Right lobe of liver (tissue), 6 donors: ENCODE results near the gene CALHM3. TPM values are rescaled to one million over a fixed set of nuclear protein-coding genes. Genes with fewer than 3 reads are reported as not detected.

Experiments
- ATAC-seq, 4 donors: fragments of 200-7000 bp; cut with Tn5 transposase; one replicate each; pipeline ENCODE4 v1.9.1; 2020; ENCODE audit warnings: mild to moderate bottlenecking in 4 of 4, moderate library complexity in 4 of 4
- DNase-seq, 3 donors: peaks; one replicate each; pipeline ENCODE4 v3.0.0-alpha.2; 2020
- H3K27ac ChIP-seq, 3 donors: fragments of 200-600 bp; one replicate each; pipeline ENCODE4 v1.8.0; 2022
- H3K27me3 ChIP-seq, 2 donors: fragments of 200-600 bp; one replicate each; pipeline ENCODE4 v1.8.0; 2022
- H3K36me3 ChIP-seq, 4 donors: fragments of 200-600 bp; sonication (generic) in 1 of 4; one replicate each; pipeline versions ENCODE4 v1.5.1 to v1.8.0; 2017 to 2022; ENCODE audit warnings: control low read depth in 1 of 4
- H3K4me1 ChIP-seq, 4 donors: fragments of 200-600 bp; sonication (generic) in 1 of 4; one replicate each; pipeline versions ENCODE4 v1.5.1 to v1.8.0; 2017 to 2022; ENCODE audit warnings: control low read depth in 1 of 4
- H3K4me3 ChIP-seq, 3 donors: fragments of 200-600 bp; one replicate each; pipeline ENCODE4 v1.8.0; 2022
- H3K9me3 ChIP-seq, 4 donors: fragments of 200-600 bp; sonication (generic) in 1 of 4; one replicate each; pipeline versions ENCODE4 v1.5.1 to v1.8.0; 2017 to 2022; ENCODE audit warnings: control low read depth in 1 of 4
- POLR2A ChIP-seq: fragments of 450-650 bp; IDR thresholded peaks from one replicate; pipeline ENCODE4 v1.6.1; 2017; ENCODE audit warnings: antibody characterized with exemption, mild to moderate bottlenecking
- WGBS: methylation state at CpG from one replicate; pipeline ENCODE4 v1.1.6; 2018; ENCODE audit warnings: low coverage, low lambda C conversion rate; ENCODE audit not compliant: insufficient coverage; ENCODE audit errors: missing lambda C conversion rate; 5-methylcytosine and 5-hydroxymethylcytosine counted together
- intact Hi-C, 2 donors: fragments of 100-400 bp; cut with DNase I; formaldehyde crosslinking; loops; one replicate each; pipeline versions ENCODE4 v1.11.2 to v1.14.1; 2022
- total RNA-seq, 6 experiments: library from RNA; depleted of rRNA in 2 of 6; stranded (reverse); fragments of >200 nt in 2 of 6; fragmentation: NEBNext Ultra II Directional in 3 of 6; extraction: Animal tissue kit (Norgen Biotek cat#: 25700) in 3 of 6; gene quantifications; one replicate each; pipeline versions ENCODE4 v1.1.0 to v1.2.4, GENCODE V29; 2016 to 2023
- TF ChIP-seq, protein P1 (sequence below), 4 donors: fragments of 200-600 bp in 3 of 4; fragments of 450-650 bp in 1 of 4; IDR thresholded peaks; one replicate each; pipeline versions ENCODE4 v1.5.1 to v1.8.0; 2016 to 2022; ENCODE audit warnings: antibody characterized with exemption in 4 of 4, mild to moderate bottlenecking in 2 of 4
- donor health status: DM: no; HTN: yes; CAD: no.
- donor health status: DM: no; HTN: no; CAD: no.
- donor health status: DM: no; HTN: no; CAD: no.
- donor health status: DM: no; HTN: yes; CAD: no.
- donor health status: DM: no; HTN: yes; CAD: no.

CALHM3 gene
- total RNA-seq, 6 experiments from 2014 or later = not detected

DNA sequence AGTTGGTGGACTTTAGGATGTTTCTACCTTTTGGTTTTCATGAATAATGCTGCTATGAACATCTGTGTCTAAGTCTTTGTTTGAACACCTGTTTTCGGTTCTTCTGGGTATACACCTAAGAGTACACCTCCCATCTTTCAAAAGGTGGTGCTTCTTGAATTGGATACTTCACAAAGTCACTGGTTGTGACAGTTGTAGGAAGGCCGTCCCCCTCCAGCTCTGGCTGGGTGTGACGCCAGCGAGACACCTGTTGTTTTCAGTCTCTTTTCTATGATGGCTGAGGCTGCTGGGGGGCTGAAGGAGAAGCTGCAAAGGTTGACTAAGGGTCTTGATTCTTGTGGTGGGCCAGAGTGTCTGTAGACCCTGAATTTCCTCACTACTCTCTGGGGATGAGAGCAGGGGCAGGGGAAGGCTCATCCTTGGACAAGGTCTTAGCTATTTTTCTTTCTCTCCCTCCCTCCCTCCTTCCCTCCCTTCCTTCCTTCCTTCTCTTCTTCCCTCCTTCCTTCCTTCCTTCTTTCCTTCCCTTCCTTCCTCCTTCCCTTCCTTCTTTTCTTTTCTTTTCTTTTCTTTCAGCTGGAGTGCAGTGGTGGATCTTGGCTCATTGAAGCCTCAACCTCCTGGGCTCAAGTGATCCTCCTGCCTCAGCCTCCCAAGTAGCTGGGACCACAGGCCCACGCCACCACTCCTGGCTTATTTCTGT lies 20.0 kb upstream of the CALHM3 start:
- Histone ChIP-seq H3K4me3 (no peak overlapping the region), H3K9me3 (no peaks in the 10 kb centered on the region), H3K36me3 (no peaks in the 10 kb centered on the region), H3K27ac (no peak overlapping the region), H3K27me3 (peaks cover 0 to 13% of the 10 kb centered on the region in 2 donors), H3K4me1 (peaks cover 0 to 5% (median 0%) of the 10 kb centered on the region in 4 donors)
- intact Hi-C loops = no loop called here
- no peak for DNase-seq
- WGBS = 73% methylated on average over 3 of the region's 5 CpGs
- TF ChIP-seq, protein P1, sequence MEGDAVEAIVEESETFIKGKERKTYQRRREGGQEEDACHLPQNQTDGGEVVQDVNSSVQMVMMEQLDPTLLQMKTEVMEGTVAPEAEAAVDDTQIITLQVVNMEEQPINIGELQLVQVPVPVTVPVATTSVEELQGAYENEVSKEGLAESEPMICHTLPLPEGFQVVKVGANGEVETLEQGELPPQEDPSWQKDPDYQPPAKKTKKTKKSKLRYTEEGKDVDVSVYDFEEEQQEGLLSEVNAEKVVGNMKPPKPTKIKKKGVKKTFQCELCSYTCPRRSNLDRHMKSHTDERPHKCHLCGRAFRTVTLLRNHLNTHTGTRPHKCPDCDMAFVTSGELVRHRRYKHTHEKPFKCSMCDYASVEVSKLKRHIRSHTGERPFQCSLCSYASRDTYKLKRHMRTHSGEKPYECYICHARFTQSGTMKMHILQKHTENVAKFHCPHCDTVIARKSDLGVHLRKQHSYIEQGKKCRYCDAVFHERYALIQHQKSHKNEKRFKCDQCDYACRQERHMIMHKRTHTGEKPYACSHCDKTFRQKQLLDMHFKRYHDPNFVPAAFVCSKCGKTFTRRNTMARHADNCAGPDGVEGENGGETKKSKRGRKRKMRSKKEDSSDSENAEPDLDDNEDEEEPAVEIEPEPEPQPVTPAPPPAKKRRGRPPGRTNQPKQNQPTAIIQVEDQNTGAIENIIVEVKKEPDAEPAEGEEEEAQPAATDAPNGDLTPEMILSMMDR (IDR thresholded peaks at IDR 0.05) = no peak
- TF ChIP-seq POLR2A = no peak
- no peak for ATAC-seq

DNA sequence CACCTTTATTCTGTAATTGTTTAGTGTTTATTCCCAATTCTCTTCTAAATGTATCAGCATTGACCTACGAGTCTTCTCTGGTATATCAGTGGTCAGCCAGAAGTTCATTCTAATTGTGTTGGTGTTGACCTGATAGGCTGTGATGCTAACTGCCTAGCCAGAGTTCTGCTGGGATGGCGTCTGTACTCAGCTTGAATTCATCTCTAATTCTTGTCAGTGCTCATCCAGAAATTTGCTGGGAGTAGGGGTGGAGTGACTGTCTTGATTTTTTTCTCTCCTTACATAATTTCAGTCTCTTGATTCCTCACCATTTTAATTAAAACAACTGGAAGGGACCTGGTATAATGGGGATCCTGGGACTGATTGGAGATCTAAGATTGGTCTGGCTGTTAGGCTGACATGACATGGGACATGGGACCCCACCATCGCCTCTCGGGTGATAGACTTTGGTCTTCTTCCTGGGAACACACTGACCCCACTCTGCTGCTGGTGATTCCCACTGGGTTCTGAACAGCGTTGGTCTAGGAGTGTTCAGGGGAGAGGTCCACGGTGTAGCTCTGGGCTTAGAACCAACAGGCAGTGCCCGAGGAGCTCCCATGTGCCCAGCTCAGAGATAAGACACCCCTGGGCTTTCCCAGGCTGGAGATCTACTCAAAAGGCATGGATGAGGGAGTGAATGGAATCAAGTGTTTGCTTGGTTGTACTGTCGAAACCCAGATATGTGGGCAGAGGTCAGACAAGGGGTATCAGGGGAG lies 18.3 kb upstream of the CALHM3 start:
- Histone ChIP-seq H3K4me1 (peaks cover 0 to 13% (median 0%) of the 10 kb centered on the region in 4 donors), H3K27ac (no peak overlapping the region), H3K4me3 (no peak overlapping the region), H3K9me3 (no peaks in the 10 kb centered on the region), H3K36me3 (no peaks in the 10 kb centered on the region), H3K27me3 (peaks cover 0 to 25% of the 10 kb centered on the region in 2 donors)
- DNase-seq = no peak
- ATAC-seq = no peak
- intact Hi-C loops = no loop called here
- 59% methylated on average over 4 of the region's 8 CpGs for WGBS
- no peak for TF ChIP-seq POLR2A
- TF ChIP-seq, protein P1 (IDR thresholded peaks at IDR 0.05) = no peak

DNA sequence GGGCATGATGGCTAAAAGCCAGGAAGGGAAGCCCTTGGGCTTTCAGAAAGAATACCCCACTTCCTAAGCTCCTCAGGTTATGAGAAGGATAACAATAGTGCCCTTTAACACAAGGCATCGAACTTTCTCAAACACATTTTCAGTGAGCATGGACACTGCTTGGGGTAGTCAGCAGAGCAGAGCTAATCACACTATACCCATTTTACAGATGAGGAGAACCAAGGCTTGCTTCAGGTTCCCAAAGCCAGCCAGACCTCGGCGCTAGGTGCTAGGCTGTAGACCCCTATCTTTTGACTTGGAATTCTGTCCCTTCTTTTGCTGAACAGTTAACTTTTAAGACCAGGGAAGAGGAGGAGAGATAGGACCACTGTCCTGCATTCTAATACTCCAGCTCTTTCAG lies 16.3 kb upstream of the CALHM3 start:
- H3K36me3 ChIP-seq = no peaks in the 10 kb centered on the region
- DNase-seq (no peak), ATAC-seq (no peak)
- H3K27me3 ChIP-seq = peaks cover 0 to 25% of the 10 kb centered on the region in 2 donors
- no peak overlapping the region for H3K4me3 ChIP-seq
- intact Hi-C loops = no loop called here
- H3K4me1 ChIP-seq = peaks cover 0 to 13% (median 0%) of the 10 kb centered on the region in 4 donors
- TF ChIP-seq, protein P1 (IDR thresholded peaks at IDR 0.05) = no peak
- no peak for TF ChIP-seq POLR2A
- H3K9me3 ChIP-seq = no peaks in the 10 kb centered on the region
- 83% methylated on average over 3 of the region's 3 CpGs for WGBS
- H3K27ac ChIP-seq = no peak overlapping the region

DNA sequence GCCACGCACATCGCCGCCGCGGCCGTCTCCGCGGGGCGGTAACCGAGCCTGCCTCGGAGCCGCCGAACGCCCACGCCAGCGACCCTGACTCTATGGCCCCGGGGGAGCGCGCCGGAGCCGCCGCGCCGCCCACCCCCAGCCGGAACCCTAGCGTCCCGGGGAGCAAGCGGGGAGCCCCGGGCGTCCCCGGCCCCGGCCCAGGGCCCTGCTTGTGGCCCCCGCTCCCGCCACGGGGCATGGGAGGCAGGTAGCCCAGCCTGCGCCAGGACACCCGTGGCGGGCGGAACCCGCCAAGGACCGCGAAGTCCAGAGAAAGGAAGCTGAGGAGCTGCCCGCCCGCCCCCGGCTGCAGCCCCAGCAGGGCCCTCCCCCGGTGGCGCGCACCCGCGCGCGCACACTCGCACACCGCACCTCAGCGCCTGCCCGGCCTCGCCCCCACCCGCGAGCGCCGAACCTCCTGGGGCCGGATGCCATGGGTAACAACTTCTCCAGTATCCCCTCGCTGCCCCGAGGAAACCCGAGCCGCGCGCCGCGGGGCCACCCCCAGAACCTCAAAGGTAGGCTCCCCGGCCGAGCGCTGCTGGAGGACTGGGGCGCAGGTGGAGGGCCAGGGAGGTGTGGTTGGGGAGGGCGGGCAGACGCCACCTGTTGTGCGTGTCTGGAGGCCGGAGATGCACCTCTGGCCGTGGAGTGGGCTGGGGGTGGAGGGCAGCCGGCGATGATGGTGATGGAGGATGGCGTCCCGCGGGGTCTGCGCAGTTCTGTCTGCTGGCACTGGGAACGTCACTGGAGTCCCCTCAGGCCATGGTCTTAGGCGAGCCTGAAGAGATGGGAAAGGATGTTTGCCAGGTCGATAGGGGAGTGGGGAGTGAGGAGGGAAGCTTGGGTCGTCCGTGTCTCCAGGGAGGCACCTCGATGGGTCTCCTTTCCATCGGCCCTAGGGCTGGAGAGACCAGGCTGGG lies 15.2 kb upstream of the CALHM3 start:
- H3K9me3 ChIP-seq = no peaks in the 10 kb centered on the region
- 1% methylated on average over 11 of the region's 92 CpGs for WGBS
- TF ChIP-seq POLR2A = no peak
- TF ChIP-seq, protein P1 (IDR thresholded peaks at IDR 0.05) = no peak
- DNase-seq (no peak), ATAC-seq (peak in 3 of 4 donors; percentile 19 to 30 (median 21))
- H3K27me3 ChIP-seq = peaks cover 0 to 25% of the 10 kb centered on the region in 2 donors
- H3K4me1 ChIP-seq = peaks cover 0 to 13% (median 0%) of the 10 kb centered on the region in 4 donors
- intact Hi-C loops = no loop called here
- no peak overlapping the region for H3K27ac ChIP-seq
- H3K4me3 ChIP-seq = peak overlapping the region; percentile 39 to 51 (median 40)
- no peaks in the 10 kb centered on the region for H3K36me3 ChIP-seq
